HFFc6 (cell line): Measurements from ENCODE around the gene ITIH3. TPM values are rescaled to one million over a fixed set of nuclear protein-coding genes. Genes with fewer than 3 reads are reported as not detected.

Source experiments
- DNase-seq: peaks from one replicate; pipeline ENCODE4 v3.0.0-alpha.2; 2018
- H3K27ac Mint-ChIP-seq: 2 replicates; pipeline ENCODE4 v1.8.0; 2020; ENCODE audit warnings: mild to moderate bottlenecking, mixed read lengths
- H3K27me3 Mint-ChIP-seq: 2 replicates; pipeline ENCODE4 v1.8.0; 2021; ENCODE audit warnings: mild to moderate bottlenecking, moderate library complexity, mixed read lengths; ENCODE audit not compliant: insufficient read depth
- H3K36me3 Mint-ChIP-seq: 2 replicates; pipeline ENCODE4 v1.8.0; 2021; ENCODE audit warnings: low read depth, mixed read lengths
- H3K4me1 Mint-ChIP-seq: 2 replicates; pipeline ENCODE4 v1.8.0; 2020; ENCODE audit warnings: low read depth, mixed read lengths
- H3K4me3 Mint-ChIP-seq: 2 replicates; pipeline ENCODE4 v1.8.0; 2020; ENCODE audit warnings: mild to moderate bottlenecking, moderate library complexity, mixed read lengths
- H3K9me3 Mint-ChIP-seq: 2 replicates; pipeline ENCODE4 v1.8.0; 2020; ENCODE audit warnings: mild to moderate bottlenecking, mixed read lengths
- total RNA-seq, 6 experiments: library from RNA; stranded (reverse); fragmentation: NEBNext Ultra II Directional; extraction: Animal tissue kit (Norgen Biotek cat#: 25700); gene quantifications; 2 replicates in 1 of 6; 3 replicates in 5 of 6; pipeline ENCODE4 v1.2.3, GENCODE V29; 2021
- TF ChIP-seq, protein P1 (sequence below): fragments of 200-600 bp; sonication (generic); IDR thresholded peaks from 2 replicates; pipeline ENCODE4 v1.5.0; 2021; ENCODE audit warnings: antibody characterized with exemption, mild to moderate bottlenecking

Gene ITIH3
- total RNA-seq, 6 experiments from 2014 or later: 0.59 to 1.3 (median 0.70) TPM

DNA sequence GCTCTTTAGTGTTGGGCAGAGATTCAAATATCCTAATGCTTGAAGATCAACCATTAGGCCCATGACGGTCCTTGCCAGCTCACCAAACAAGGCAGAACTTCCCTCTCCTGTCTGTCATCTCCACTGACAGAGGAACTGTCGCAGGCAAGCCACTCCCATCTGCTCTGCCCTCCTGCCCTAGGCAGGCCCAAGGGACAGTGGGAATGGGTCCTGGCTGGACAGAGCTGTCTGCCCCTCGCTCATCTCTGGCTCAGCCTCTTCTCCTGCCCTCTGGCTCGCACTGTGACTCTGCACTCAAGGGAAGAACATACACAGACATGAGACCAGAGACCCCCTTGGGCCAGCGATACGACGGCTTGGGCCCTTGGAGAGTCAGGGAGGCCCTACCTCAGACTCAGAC, 47.8 kb downstream of the ITIH3 start:
- peaks cover 3% of the 10 kb centered on the region for H3K27me3 Mint-ChIP-seq
- H3K9me3 Mint-ChIP-seq: no peaks in the 10 kb centered on the region
- no peak overlapping the region for H3K27ac Mint-ChIP-seq
- no peaks in the 10 kb centered on the region for H3K4me1 Mint-ChIP-seq
- H3K4me3 Mint-ChIP-seq: no peak overlapping the region
- peaks cover 10% of the 10 kb centered on the region for H3K36me3 Mint-ChIP-seq
- DNase-seq: no peak
- TF ChIP-seq, protein P1, sequence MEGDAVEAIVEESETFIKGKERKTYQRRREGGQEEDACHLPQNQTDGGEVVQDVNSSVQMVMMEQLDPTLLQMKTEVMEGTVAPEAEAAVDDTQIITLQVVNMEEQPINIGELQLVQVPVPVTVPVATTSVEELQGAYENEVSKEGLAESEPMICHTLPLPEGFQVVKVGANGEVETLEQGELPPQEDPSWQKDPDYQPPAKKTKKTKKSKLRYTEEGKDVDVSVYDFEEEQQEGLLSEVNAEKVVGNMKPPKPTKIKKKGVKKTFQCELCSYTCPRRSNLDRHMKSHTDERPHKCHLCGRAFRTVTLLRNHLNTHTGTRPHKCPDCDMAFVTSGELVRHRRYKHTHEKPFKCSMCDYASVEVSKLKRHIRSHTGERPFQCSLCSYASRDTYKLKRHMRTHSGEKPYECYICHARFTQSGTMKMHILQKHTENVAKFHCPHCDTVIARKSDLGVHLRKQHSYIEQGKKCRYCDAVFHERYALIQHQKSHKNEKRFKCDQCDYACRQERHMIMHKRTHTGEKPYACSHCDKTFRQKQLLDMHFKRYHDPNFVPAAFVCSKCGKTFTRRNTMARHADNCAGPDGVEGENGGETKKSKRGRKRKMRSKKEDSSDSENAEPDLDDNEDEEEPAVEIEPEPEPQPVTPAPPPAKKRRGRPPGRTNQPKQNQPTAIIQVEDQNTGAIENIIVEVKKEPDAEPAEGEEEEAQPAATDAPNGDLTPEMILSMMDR: no peak

DNA sequence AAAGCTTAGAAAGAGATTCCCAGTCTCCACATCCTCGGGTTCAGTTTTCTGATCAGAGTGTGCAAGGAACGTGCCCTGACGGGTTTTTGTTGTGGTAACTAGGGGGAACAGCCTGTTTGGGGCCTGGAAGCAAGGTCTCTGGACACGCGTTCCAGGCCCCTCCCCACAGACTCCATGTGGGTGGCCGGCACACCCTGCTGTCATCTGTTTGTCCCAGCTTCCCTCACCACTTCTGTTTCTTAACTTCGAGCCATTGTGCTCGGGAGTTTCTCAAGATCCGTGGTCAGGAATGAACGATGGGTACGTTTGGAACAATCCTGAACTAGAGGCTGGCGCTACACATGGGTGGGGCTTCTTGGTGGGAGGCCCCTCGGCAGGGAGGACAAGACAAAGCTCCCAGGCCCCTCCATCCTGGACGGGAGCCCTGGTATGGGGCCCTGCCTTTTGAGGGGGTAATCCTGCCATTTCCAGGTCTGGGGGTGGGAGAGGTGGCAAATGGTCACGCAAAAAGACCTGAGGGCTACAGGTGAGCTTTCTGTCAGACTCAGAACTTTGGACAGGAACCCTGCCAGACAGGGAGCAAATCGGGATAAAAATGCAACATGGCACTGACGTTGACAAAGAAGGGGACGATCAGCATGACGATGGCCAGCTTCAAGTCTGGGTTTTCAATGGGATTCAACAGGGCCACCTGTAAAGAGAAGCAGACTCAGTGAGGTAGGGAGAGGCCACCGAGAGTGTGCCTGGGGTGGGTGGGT, 48.7 kb downstream of the ITIH3 start:
- Mint-ChIP-seq H3K9me3 (no peaks in the 10 kb centered on the region), H3K27me3 (peaks cover 3% of the 10 kb centered on the region), H3K36me3 (peaks cover 7% of the 10 kb centered on the region; the same call in 1 of the 2 replicates), H3K4me1 (peaks cover under 1% of the 10 kb centered on the region; the same call in 1 of the 2 replicates), H3K27ac (no peak overlapping the region), H3K4me3 (no peak overlapping the region)
- DNase-seq: no peak
- TF ChIP-seq, protein P1: no peak

DNA sequence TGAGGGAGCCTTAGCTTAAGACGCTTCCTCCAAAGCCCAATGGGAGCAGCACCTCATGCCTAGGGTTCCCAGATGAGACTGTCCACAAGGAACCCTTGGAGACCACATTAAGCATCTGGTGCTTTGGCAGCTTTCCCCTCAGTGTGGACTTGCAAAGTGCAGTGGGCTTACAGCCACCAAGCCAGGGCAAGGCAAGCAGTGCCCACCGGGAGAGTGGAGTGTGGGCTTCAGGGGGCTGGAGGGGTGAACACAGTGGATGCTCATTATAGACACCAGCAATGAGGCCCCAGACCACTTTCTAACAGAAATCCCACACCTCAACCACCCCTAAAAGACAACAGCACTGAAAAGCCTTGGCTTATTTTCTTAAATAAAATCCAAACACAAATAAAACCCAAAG, 49.3 kb downstream of the ITIH3 start:
- TF ChIP-seq, protein P1: no peak
- H3K27ac Mint-ChIP-seq: no peak overlapping the region
- peaks cover 7% of the 10 kb centered on the region; the same call in 1 of the 2 replicates for H3K36me3 Mint-ChIP-seq
- no peaks in the 10 kb centered on the region for H3K9me3 Mint-ChIP-seq
- peaks cover 3% of the 10 kb centered on the region for H3K27me3 Mint-ChIP-seq
- peaks cover 6% of the 10 kb centered on the region for H3K4me1 Mint-ChIP-seq
- DNase-seq: no peak
- H3K4me3 Mint-ChIP-seq: no peak overlapping the region

DNA sequence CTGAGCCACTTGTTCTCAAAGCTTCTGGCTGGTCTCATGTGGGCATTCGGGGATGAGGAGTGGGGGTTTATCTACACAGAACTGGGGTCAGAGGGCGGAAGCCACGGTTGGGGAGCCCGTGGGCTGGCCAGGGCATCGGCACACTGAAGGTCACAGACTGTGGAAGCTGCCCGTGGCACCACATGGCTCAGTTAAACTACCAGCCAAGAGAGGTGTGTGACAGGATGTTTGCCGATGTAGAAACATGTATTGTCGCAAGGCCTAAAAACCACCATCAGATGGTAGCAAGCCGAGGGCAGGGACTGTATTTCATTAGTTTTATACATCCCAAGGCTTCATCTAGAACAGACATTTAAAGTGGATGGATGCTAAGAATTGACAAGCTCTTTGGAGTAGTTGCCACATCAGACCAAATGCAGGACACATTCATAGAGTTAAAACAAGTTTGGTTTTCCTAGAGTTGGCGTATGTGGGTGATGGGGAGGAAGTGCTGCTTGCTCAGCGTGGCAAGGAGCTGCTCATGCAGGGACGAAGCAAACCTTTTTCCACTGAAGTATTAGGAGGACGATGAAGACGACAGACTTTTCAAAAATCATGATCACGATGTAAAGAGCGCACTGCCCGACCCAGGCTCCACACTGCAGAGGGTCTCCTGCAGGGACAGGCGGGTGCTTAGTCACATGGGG, 49.8 kb downstream of the ITIH3 start:
- DNase-seq: no peak
- H3K27me3 Mint-ChIP-seq: peaks cover 3% of the 10 kb centered on the region
- H3K4me1 Mint-ChIP-seq: peaks cover 9% of the 10 kb centered on the region
- no peaks in the 10 kb centered on the region for H3K9me3 Mint-ChIP-seq
- H3K27ac Mint-ChIP-seq: no peak overlapping the region
- no peak overlapping the region for H3K4me3 Mint-ChIP-seq
- peaks cover 7% of the 10 kb centered on the region; the same call in 1 of the 2 replicates for H3K36me3 Mint-ChIP-seq
- TF ChIP-seq, protein P1: no peak

DNA sequence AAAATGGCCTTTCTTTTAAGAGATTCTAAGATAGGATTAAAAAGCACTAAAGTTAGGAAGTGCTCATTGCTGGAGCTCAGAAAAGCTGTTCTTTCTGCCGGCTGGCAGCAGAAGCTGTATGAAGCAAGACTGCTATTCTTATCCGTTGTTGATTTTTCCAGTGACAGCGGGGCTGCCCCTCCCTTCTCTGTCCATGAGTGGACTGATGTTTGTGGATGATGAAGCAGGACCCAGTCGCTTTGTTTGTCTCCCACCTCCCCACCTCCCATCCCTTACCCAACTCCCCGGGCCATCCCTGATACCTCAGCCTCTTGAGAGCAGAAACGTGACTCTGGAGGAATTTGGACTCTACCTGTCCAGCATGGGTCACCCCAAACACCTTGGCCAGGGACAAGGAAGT, 50.6 kb downstream of the ITIH3 start:
- Mint-ChIP-seq H3K9me3 (no peaks in the 10 kb centered on the region), H3K27me3 (peaks cover 3% of the 10 kb centered on the region), H3K36me3 (peaks cover 7% of the 10 kb centered on the region; the same call in 1 of the 2 replicates), H3K4me1 (peaks cover 9% of the 10 kb centered on the region), H3K27ac (no peak overlapping the region), H3K4me3 (no peak overlapping the region)
- DNase-seq: no peak
- TF ChIP-seq, protein P1: no peak
